ENCODE results near the gene ALOX12.
A peak's percentile ranks its signal among the peaks of the same experiment; 100 is the strongest.

- TF ChIP-seq EZH2 (IDR thresholded peaks at IDR 0.05) = peak; percentile 68
- no peak for TF ChIP-seq CTCF (IDR thresholded peaks at IDR 0.05)
These were observed 27.1 kb downstream of the ALOX12 start, which contains the start of gene BCL6B for GRCh38 chr17:7022781-7023571.
